Liver (tissue), 3 donors: ENCODE data around the gene NRROS.

Experiments
- EGR1 ChIP-seq, 2 donors: IDR thresholded peaks; 2 replicates each; pipeline ENCODE4 v1.6.1; 2016 to 2018; ENCODE audit warnings: antibody characterized with exemption in 2 of 2, low read depth in 2 of 2
- FOXA1 ChIP-seq: IDR thresholded peaks from 2 replicates; pipeline ENCODE4 v1.6.1; 2016; ENCODE audit warnings: antibody characterized with exemption
- SP1 ChIP-seq: IDR thresholded peaks from 2 replicates; pipeline ENCODE4 v1.6.1; 2018; ENCODE audit warnings: antibody characterized with exemption, mild to moderate bottlenecking
- YY1 ChIP-seq: IDR thresholded peaks from 2 replicates; pipeline ENCODE4 v1.6.1; 2016; ENCODE audit warnings: antibody characterized with exemption, mild to moderate bottlenecking
- TF ChIP-seq, protein P1 (sequence below): fragments of 150-350 bp; IDR thresholded peaks from 2 replicates; pipeline ENCODE4 v1.5.1; 2017; ENCODE audit warnings: improper control_type of control experiment, low read depth, low read length; ENCODE audit not compliant: missing input control
- TF ChIP-seq, protein P2 (sequence below): IDR thresholded peaks from 2 replicates; pipeline ENCODE4 v1.6.1; 2016; ENCODE audit warnings: antibody characterized with exemption
- donor health status: healthy.
- donor health status: healthy.

DNA sequence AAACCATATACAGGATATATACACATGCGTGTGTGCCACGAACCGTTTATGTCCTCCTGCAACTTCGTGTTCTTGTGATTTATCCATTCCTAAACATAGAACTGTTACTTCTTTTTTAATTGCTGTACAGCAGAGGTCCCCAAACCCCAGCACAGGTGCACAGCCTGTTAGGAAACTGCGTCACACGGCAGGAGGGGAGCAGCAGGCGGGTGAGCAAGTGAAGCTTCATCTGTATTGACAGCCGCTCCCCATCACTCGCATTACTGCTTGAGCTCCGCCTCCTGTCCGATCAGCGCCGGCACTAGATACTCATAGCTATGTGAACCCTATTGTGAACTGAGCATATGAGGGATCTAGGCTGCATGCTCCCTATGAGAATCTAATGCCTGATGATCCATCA is 34.9 kb upstream of the NRROS start:
- no peak for TF ChIP-seq YY1
- TF ChIP-seq, protein P1, sequence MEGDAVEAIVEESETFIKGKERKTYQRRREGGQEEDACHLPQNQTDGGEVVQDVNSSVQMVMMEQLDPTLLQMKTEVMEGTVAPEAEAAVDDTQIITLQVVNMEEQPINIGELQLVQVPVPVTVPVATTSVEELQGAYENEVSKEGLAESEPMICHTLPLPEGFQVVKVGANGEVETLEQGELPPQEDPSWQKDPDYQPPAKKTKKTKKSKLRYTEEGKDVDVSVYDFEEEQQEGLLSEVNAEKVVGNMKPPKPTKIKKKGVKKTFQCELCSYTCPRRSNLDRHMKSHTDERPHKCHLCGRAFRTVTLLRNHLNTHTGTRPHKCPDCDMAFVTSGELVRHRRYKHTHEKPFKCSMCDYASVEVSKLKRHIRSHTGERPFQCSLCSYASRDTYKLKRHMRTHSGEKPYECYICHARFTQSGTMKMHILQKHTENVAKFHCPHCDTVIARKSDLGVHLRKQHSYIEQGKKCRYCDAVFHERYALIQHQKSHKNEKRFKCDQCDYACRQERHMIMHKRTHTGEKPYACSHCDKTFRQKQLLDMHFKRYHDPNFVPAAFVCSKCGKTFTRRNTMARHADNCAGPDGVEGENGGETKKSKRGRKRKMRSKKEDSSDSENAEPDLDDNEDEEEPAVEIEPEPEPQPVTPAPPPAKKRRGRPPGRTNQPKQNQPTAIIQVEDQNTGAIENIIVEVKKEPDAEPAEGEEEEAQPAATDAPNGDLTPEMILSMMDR: no peak
- no peak for TF ChIP-seq FOXA1
- no peak for TF ChIP-seq EGR1 (IDR thresholded peaks at IDR 0.05; ENCODE audit: low read depth in 2 of 2)
- no peak for TF ChIP-seq SP1
- TF ChIP-seq, protein P2, sequence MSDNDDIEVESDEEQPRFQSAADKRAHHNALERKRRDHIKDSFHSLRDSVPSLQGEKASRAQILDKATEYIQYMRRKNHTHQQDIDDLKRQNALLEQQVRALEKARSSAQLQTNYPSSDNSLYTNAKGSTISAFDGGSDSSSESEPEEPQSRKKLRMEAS: no peak
